ENCODE results near the gene TNIK.

GRCh38 chr3:171176244-171176933 lies 283.8 kb downstream of the TNIK start:
- no peak for TF ChIP-seq KDM4B (CRISPR knock-in tag; IDR thresholded peaks at IDR 0.05)
- TF ChIP-seq ZNF431 (CRISPR knock-in tag; IDR thresholded peaks at IDR 0.05; ENCODE audit: borderline replicate concordance, low read depth), result no peak
- no peak for TF ChIP-seq ARNT (IDR thresholded peaks at IDR 0.05)
- no peak for TF ChIP-seq ELF1 (CRISPR knock-in tag; IDR thresholded peaks at IDR 0.05)
- no peak for TF ChIP-seq POLR2AphosphoS5 (IDR thresholded peaks at IDR 0.05; ENCODE audit: low read depth, low read length)
- TF ChIP-seq DR1 (CRISPR knock-in tag; IDR thresholded peaks at IDR 0.05), result no peak
- TF ChIP-seq TFAP4 (IDR thresholded peaks at IDR 0.05; ENCODE audit: borderline replicate concordance, low read depth), result no peak

All from HepG2 (cell line).